NCI-H1694 (cell line): ENCODE data around the gene ANKRD11.
A peak's percentile ranks its signal among the peaks of the same experiment; 100 is the strongest.

ENCODE experiments used
- DNase-seq: peaks from one replicate; lab custom pipeline; 2025; lab: John Stamatoyannopoulos, UW

The ANKRD11 gene

DNA sequence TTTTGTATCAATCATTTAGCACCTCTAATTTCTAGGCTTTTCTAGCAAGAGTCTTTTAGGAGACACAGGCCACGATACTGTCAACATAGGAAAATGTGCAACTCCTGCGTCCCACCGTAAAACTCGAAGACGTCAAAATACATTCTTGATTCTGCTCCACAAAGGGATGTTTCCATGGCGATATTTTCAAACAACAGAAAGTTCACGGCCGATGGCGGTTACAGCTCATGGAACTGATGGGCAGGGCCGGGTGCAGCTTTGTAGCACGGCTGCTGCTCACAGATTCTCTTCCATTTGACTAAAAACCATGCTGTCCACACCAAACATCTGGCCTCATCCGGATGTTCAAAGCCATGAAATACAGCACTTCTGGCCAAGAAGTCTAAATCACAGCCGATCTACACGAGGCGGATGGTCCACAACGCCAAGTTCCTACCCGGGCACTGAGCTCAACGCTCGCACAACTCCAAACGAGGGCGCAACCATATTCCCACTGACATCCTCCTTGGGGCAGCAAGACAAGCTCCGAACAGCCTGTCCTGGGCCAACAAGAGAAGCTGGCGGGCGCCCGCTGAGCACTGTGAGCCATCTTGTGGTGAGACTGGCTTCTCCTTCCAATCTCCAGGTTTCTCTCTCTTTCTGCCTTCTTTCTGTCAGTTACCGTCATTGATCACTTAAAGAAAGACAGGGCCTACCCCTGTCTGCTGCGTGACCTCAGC, 193.0 kb downstream of the ANKRD11 start:
- no peak for DNase-seq

DNA sequence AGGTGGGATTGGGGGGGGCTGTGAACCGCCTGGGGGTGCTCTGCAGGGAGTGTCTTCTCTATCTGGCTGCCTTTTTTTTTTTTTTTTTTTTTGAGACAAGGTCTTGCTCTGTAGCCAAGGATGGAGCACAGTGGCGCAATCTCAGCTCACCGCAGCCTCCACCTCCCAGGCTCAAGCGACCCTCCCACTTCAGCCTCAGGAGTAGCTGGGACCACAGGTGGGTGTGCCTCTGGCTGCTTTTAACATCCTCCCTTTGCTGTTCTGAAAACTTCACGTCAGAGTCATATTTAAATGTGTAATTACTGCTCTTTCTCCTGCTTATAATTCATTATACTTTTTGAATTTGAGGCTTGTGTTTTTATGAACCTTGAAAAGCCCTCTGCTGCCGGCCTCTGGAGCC, 194.4 kb downstream of the ANKRD11 start:
- DNase-seq, result no peak

DNA sequence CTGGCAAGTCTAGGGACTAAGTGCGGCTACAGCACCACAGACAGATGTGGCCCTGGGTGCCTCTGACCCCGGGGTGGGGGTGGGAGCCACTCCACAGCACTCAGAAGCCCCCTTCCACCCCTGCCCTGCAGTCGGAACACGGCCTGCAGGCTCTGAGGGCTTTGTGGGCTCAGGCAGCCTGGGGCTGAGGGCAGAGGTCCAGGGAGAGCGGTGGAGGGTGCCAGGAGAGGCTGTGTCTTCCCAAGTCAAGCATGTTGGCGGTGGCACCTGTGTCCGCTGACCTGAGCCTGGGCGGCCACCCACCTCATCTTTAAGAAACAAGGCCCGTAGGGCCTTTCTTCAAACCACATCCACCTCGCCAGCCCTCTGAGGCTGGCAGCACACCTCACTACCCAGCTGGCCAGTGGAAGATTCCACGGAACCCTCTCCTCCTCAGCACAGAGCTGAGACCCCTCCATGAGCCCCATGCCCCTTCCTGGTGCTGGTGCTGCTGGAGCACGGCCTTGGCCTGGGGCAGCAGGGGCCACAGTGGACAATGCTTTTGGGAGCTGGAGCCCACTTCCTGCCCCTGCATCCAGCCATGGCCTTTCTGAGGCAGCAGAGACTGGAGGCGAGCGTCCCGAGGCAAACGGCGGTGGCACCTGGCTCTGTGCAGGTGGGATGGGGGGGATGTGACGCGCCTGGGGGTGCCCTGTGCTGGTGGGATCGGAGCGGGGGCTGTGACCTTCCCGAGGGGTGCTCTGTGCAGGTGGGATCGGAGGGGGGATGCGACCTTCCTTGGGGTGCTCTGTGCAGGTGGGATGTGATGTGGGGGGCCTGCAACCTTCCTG, 195.1 kb downstream of the ANKRD11 start:
- no peak for DNase-seq

DNA sequence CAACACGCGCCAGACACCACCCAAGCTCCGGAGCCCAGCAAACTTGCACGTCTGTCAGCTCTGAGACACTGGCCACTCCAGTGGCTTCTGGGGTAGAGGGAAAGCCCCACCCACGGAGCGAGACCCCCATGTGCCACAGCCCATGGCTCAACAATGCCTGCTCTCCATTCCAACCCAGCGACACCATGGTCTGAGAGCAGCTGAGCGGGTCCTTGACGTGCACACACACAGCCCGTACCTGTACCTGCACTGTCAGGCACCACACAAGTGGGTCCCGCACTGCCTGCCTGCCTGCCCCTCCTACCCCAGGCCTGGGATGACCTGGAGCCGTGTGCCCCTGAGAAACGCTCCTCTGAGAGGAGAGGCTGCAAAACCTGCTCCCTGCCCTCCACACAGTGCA, 195.9 kb downstream of the ANKRD11 start:
- DNase-seq, result no peak

DNA sequence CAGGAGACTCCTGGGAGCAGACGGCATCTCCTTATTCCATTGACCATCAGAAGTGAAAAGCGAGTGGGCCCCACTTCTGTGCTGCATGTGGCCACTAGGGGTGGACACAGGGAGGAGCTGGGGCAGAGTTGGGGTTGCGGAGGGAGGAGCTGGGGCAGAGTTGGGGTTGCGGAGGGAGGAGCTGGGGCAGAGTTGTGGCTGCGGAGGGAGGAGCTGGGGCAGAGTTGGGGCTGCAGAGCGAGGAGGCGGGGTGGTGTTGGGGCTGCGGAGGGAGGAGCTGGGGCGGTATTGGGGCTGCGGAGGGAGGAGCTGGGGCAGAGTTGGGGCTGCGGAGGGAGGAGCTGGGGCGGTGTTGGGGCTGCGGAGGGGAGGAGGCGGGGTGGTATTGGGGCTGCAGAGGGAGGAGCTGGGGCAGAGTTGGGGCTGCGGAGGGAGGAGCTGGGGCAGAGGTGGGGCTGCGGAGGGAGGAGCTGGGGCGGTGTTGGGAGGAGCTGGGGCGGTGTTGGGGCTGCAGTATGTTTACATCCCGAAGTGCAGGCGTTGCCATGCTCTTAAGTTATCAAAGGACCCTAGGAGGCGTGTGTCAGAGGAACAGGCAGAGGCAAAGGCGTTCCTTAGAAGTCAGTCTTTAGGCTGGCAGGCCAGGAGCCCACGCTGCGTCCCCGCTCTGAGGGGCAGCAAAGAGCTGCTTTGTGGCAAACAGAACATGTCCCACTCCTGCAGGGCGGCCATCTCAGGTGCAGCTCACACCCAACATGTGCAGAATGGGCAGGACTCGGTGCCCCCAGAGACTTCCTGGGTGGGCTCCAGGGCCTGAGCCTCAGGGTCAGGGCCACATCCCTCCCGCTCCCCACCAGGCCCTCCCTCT, 196.9 kb downstream of the ANKRD11 start:
- DNase-seq, result no peak

DNA sequence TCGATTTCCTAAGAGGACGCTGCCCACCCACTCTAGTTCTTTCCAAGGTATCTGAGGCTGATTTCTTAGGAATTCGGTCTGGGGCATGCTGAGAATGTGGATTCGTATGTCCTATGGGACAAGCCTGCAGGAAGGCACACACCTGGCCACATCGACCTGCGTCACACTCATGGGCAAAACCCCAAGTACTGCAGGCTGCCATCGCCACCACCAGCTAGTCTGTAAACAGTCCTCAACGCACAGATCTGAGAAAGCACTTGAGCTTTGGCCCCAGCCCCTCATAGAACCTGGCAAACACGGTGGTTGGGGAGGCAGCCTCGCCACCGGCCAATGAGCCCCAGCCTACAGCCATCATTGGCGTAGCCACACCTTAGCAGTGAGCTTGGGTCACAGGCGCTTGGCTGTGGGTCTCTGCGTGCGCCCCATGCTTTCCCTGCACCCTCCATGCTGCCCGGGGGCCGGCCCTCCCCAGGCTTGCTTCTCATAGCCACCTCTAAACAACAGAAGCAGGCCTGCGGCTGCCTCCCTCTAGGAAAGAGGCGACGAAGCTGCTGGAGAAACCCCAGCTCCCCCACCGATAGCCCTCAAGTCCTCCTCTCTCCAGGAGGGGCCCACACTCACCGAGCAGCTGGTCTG, 197.8 kb downstream of the ANKRD11 start:
- no peak for DNase-seq

DNA sequence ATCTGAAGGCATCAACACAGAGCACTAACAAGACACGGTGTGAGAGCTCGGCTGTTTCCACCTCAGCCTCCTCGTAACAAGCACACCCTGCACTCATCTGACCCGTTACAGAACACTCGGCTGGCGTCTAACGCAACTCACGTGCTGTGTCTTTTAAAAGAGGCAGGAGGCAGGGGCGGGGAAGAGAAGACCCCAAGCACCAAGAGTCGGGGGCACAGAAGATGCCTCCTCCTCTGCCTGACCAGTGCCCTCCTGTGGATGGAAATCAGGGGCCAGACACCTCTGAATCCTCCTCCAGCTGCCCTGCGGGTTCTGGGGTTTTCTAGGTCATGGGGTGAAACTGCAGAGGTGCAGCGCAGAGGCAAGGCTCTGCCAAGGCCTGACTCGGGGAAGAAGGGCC, 198.6 kb downstream of the ANKRD11 start:
- DNase-seq, result no peak

DNA sequence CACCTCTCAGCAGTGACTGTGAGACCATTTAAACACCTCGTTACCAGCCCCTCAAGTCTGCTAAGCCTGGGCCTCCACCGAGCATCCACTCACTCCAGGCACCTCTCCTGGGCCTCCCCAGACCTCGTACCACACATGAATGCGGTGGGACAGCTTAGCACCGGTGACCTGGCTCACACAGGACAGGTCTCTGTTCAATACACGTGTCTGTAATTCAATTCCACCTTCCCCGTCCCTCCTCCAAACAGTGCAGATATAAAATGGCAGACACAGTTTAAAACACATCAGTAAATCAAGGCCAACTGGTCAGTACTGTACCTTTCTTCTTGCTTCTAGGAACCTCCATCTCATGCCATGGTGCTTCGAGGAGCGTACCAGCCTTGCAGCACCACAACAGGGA, 199.0 kb downstream of the ANKRD11 start:
- DNase-seq, result no peak

DNA sequence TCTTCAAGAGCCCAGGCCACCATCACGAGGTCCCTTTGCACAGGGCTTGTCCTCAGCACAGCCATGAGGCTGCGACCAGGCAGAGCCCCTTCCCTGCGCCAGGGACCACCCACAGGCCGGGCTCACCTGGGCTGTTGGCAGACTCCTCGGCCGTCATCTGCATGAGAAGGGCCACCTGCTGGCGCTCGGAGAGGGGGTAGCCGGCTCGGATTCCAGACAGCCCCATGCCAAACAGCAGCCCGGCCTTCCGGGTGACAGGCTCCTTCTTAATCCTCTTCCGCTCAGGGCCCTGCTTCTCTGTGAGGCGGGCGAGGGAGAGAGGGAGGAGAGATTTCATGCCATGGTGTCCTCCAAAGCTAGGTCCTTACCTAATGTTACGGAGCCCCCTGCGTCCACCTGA, 199.5 kb downstream of the ANKRD11 start:
- DNase-seq, result no peak

DNA sequence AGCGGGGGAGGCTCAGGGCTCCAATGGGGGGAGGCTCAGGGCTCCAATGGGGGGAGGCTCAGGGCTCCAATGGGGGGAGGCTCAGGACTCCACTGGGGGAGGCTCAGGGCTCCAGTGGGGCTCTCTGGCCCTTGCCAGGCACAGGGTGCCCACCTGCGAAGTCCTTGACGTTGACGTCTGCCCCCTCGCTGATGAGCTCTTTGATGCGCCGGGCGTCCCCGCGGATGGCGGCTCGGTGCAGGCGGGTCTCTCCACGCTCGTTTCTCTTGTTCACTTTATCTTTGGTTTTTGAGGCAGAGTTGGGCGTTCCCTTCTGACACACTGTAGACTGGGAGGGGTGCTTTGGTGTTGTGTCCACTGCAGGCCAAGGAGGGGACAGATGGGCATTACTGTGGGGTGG, 199.9 kb downstream of the ANKRD11 start:
- no peak for DNase-seq

DNA sequence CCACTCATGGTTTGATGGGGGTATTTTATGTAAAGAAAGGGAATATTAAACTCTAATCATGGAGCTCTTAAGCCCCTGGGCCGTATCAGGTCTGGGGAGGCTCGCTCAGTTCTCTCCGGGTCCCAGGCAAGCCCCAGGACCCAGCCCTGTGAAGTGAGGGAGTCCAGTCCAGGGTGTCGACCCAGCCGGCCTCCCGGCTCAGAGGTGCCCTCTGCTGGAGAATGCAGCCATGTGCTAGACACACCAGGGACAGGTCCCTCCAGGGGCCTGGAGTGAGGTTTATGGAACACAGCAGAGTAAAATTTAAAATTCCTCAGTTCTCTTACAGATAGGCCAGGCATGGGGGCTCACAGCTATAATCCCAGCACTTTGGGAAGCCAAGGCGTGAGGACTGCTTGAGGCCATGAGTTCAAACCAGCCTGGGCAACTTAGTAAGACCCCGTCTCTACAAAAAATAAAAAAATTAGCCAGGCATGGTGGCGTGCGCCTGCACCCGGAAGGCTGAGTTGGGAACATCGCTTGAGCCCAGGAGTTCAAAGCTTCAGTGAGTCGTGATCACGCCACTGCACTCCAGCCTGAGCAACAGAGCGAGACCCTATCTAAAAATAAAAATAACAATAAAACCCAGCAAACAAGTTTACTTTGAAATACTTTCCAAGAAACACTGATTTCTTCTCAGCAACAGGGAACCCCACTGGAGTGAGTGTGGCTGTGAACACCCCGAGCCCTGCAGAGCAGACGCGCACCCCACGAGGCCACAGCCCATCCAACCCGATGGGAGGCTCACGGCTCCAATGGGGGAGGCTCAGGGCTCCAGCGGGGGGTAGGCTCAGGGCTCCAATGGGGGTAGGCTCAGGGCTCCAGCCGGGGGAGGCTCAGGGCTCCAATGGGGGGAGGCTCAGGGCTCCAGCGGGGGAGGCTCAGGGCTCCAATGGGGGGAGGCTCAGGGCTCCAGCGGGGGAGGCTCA, 200.6 kb downstream of the ANKRD11 start:
- peak; percentile 25 for DNase-seq

DNA sequence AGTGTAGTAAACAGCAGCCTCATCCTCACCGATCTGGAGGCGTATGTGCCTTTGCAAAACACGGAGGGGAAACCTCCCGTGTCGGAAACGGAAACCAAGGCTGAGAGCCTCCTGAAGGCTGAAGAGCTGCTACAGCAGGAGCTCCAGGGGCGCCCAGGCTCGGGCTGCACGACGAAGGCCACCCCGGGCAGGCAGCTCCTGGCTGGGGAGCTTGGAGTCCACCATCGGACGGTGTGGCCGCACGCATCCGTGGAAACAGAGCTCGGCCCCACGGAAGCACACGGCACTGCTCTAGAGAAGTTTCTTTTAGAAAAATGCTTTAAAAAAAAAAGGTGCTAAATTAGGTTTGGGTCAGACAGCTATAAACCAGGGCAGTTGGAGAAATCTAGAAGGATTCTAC, 201.4 kb downstream of the ANKRD11 start:
- no peak for DNase-seq

DNA sequence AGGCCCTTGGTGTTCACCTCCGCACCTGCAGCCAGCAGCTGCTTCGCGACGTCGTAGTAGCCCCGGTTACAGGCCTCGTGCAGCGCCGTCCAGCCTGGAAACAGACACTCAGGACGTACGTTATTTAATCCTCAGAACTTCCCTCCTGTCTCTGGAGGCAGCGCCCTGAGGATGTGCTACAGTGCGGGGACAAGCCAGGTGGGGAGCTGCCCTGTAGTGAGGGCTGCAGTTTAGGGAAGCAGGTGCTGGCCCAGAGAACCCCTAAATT, 201.8 kb downstream of the ANKRD11 start:
- DNase-seq, result no peak

DNA sequence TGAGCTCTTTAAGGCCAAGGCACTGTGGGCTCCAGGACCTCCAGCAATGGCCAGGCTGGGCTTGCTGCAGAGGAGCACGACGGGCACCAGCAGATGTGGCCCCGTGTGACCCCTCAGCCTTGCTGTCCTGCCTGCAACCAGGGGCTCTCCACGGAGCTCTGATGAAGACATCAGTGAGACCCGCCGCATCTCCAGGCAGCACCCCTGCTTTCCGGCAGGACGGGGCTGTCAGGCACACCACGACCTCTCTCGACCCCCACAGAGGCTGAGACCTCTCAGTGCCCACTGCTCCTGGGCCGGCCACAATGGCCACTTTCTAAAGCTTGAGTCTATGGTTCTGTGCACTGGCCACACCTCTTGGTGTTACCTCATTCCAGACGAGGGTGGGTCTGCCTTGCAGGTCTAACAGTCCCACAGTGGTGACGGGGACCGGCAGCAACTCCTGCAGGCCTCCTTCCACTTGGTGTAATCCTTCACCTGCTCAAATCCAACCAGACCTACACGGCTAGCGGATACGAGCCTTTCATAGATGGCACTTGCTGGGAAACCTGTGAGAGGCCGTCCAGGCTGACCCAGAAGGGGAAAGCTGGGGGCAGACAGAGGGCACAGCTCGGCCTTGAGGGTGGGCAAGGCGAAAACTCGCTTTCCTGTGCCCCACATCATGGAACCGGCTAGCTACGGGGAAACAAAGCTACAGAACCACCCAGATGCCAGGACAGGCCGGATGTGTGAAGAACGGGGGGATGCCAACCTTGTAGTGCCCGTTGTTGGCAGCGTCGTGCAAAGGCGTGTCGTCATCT, 202.4 kb downstream of the ANKRD11 start:
- DNase-seq, result no peak

DNA sequence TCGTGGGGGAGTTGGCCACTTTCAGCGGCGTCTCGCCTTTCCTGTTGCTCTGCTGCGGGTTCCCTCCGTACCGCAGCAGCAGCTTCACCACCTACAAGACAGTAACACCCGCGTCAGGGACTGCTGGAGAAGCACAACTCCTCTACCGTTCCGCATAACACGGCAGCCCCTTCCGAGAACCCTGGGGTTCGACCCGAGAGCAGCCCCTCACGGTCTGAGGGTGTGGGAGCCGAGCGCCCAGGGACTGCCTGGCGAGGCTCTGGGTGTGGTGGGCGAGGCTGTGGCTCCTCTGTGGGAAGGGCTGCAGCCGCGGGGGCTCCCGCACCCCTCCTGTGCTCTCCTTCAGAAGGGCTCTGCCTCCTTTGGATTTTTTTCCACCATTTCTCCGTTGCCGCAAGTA, 204.3 kb downstream of the ANKRD11 start:
- no peak for DNase-seq

DNA sequence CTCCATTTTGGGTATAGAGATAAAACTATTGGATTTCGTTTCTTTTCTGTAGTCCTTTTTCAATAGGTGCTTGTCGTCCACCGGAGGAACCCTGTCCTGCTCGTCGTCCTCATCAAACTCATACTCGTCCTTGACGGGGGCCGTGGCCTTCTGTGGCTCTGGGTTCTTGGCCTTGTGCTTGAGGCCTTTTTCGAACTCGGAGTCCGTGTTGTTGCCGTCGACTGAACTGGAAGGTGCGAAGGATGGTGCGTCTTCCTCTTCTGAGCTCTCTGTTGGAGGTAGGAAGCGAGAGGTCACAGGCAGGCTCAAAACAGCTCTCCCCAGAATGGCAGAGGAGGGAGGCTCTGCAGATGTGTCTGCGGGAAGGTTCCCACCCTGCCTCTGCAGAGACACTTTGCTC, 205.0 kb downstream of the ANKRD11 start:
- no peak for DNase-seq

DNA sequence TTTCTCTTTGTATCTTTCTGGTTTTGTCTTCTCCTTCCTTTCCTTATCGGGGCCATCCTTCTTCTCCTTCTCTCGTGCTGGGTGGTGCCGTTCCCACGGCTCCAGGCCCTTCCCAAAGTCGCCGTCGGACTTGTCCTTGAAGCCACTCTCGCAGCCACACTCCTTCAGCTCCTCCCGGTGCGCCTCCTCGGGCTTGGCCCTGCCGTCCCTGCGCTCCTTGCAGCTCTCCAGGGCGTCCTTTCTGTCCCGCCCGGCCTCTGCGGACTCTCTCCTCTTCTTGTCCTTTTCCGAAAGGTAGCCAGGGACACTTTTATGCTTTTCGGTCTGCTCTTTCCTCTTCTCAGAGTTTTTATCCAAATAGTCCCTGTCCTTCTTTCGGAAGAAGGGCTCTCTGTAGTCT, 206.9 kb downstream of the ANKRD11 start:
- no peak for DNase-seq

DNA sequence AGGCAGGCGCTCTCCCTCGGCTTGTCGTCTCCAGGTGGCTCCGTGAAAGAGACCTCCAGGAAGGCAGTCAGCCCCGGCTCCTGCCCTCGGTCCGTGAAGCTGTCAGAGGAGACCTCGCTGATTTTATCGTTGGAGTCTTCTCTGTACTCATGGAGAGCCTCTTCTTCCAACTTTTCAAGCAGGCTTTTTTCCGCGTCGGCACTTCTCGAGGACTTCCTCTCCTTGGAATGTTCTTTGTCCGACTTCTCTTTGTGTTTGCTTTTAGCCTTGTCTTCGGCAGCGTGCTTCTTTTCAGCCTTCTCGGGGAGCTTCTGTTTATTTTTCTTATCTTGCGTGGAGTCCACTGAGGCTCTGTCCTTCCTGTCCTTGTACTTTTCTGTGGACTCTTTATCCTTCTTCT, 207.8 kb downstream of the ANKRD11 start:
- DNase-seq, result no peak

DNA sequence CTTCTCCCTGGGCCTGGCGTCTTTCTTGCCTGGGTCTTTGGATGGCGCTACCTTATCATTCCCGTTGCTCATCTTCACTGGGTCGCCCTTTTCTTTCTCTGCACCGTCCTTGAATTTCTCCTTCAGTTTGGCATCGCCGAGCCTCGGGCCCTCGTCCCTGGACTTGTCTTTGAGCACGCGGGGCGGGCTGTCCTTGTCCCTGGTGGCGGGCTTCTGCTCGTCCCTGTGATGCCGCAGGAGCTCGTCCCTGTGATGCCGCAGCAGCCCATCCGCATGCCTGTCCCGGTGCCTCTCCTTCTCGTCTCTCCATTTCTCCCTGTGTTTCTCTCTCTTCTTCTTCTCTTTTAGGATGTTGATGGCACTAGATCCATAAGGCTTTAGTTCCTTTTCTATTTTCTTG, 208.5 kb downstream of the ANKRD11 start:
- DNase-seq, result no peak

DNA sequence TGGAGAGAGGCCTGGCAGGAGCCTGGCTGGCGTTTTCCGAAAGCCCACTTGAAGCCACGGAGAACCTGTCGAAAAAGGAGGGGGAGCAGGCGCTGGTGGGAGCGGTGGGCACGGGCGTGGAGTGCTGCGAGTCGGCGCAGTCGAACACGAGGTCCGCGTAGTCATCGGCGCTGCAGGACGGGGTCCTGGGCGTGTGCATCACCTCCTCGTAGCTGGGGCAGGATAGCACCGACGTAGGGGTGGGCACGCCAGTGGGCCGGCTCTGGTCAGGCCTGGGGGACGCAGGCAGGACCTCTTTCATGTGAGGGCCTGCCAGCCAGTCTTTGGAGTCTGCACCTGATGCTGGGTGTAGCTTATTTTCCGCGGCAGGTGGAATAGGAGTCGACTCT, 209.2 kb downstream of the ANKRD11 start:
- DNase-seq, result no peak
